IMR-90 (cell line): ENCODE results near the gene ACAT2. TPM values are rescaled to one million over a fixed set of nuclear protein-coding genes. Genes with fewer than 3 reads are reported as not detected.

Experiments used
- ATAC-seq: fragments of 200-7000 bp; cut with Tn5 transposase; 2 replicates; pipeline ENCODE4 v1.9.1; 2020; ENCODE audit warnings: low read depth, mild to moderate bottlenecking, moderate library complexity
- BruUV-seq: library from RNA; stranded (reverse); fragments of 400-500 nt; replicated peaks from 2 replicates; lab custom pipeline; 2021; lab: Mats Ljungman, UMichigan
- CTCF ChIA-PET: fragments of 300-600 bp; formaldehyde crosslinking; extraction: SDS; loops from one replicate; lab custom pipeline; 2021; ENCODE audit warnings: antibody characterized with exemption; lab: Yijun Ruan, JAX
- POLR2A ChIA-PET: fragments of 300-600 bp; sonication (Branson Sonifier 250); formaldehyde crosslinking; loops from one replicate; lab custom pipeline; 2022; ENCODE audit warnings: antibody characterized with exemption; ENCODE audit not compliant: unreplicated experiment; lab: Charles Lee
- DNase-seq: peaks from one replicate; pipeline ENCODE4 v3.0.0; 2013
- H2AFZ ChIP-seq: replicated peaks from 2 replicates; pipeline ENCODE3; 2013; ENCODE audit warnings: low read length, mild to moderate bottlenecking; ENCODE audit not compliant: poor library complexity
- H2AK5ac ChIP-seq: 2 replicates; pipeline ENCODE4 v1.6.1; 2013; ENCODE audit warnings: low read depth, low read length, inconsistent platforms
- H2AK9ac ChIP-seq: replicated peaks from 2 replicates; pipeline ENCODE3; 2013; ENCODE audit warnings: mild to moderate bottlenecking, low read depth, low read length, moderate library complexity; ENCODE audit not compliant: poor library complexity
- H2BK120ac ChIP-seq: 2 replicates; pipeline ENCODE4 v1.6.1; 2013; ENCODE audit warnings: low read depth, low read length, inconsistent platforms
- H2BK15ac ChIP-seq: 3 replicates; pipeline ENCODE4 v1.6.1; 2013; ENCODE audit warnings: low read depth, low read length, inconsistent platforms
- H2BK20ac ChIP-seq: 2 replicates; pipeline ENCODE4 v1.6.1; 2013; ENCODE audit warnings: low read depth, mild to moderate bottlenecking, inconsistent platforms, low read length, moderate library complexity
- H2BK5ac ChIP-seq: 2 replicates; pipeline ENCODE4 v1.6.1; 2013; ENCODE audit warnings: mild to moderate bottlenecking, low read depth, low read length, inconsistent platforms; ENCODE audit not compliant: poor library complexity, severe bottlenecking
- H3K14ac ChIP-seq: replicated peaks from 2 replicates; pipeline ENCODE4 v1.6.1; 2013; ENCODE audit warnings: low read depth, low read length, inconsistent platforms
- H3K18ac ChIP-seq: 2 replicates; pipeline ENCODE4 v1.6.1; 2013; ENCODE audit warnings: low read depth, low read length, control low read depth
- H3K23ac ChIP-seq: 2 replicates; pipeline ENCODE4 v1.6.1; 2013; ENCODE audit warnings: low read depth, low read length, inconsistent platforms
- H3K27ac ChIP-seq: 2 replicates; pipeline ENCODE4 v1.5.1; 2013; ENCODE audit warnings: mild to moderate bottlenecking, control low read depth, low read length; ENCODE audit not compliant: insufficient read depth
- H3K27me3 ChIP-seq: 2 replicates; pipeline ENCODE4 v1.6.1; 2013; ENCODE audit warnings: low read length; ENCODE audit not compliant: control insufficient read depth, insufficient read depth
- H3K36me3 ChIP-seq: 2 replicates; pipeline ENCODE4 v1.6.1; 2013; ENCODE audit warnings: low read length, mixed read lengths; ENCODE audit not compliant: control insufficient read depth, insufficient read depth
- H3K4ac ChIP-seq: 2 replicates; pipeline ENCODE4 v1.6.1; 2013; ENCODE audit warnings: low read depth, low read length, inconsistent platforms
- H3K4me1 ChIP-seq: 2 replicates; pipeline ENCODE4 v1.6.1; 2013; ENCODE audit warnings: low read length, mixed read lengths; ENCODE audit not compliant: control insufficient read depth, insufficient read depth
- H3K4me2 ChIP-seq: 2 replicates; pipeline ENCODE4 v1.6.1; 2013; ENCODE audit warnings: low read depth, mild to moderate bottlenecking, control low read depth, low read length, moderate library complexity
- H3K4me3 ChIP-seq: 2 replicates; pipeline ENCODE4 v1.5.1; 2013; ENCODE audit warnings: low read depth, mild to moderate bottlenecking, control low read depth, low read length, moderate library complexity; ENCODE audit not compliant: insufficient read depth
- H3K56ac ChIP-seq: 2 replicates; pipeline ENCODE4 v1.6.1; 2013; ENCODE audit warnings: low read length, inconsistent platforms; ENCODE audit not compliant: insufficient read depth; ENCODE audit errors: extremely low read depth
- H3K79me1 ChIP-seq, 2 experiments: 2 replicates each; pipeline ENCODE4 v1.6.1; 2013; ENCODE audit warnings: low read length in 2 of 2, inconsistent platforms in 1 of 2, low read depth in 1 of 2
- H3K9ac ChIP-seq: 2 replicates; pipeline ENCODE4 v1.6.1; 2013; ENCODE audit warnings: low read depth, low read length, control low read depth
- H3K9me1 ChIP-seq: 2 replicates; pipeline ENCODE4 v1.6.1; 2013; ENCODE audit warnings: low read length, inconsistent platforms; ENCODE audit not compliant: insufficient read depth
- H3K9me3 ChIP-seq: 2 replicates; pipeline ENCODE4 v1.6.1; 2013; ENCODE audit warnings: low read length; ENCODE audit not compliant: control insufficient read depth, insufficient read depth
- H4K20me1 ChIP-seq: 2 replicates; pipeline ENCODE4 v1.6.1; 2013; ENCODE audit warnings: low read length, inconsistent platforms; ENCODE audit not compliant: insufficient read depth
- H4K5ac ChIP-seq: 2 replicates; pipeline ENCODE4 v1.6.1; 2013; ENCODE audit warnings: mild to moderate bottlenecking, low read depth, low read length, control low read depth
- H4K8ac ChIP-seq, 2 experiments: 2 replicates each; pipeline ENCODE4 v1.6.1; 2013; ENCODE audit warnings: low read depth in 2 of 2, low read length in 2 of 2, control low read depth in 1 of 2, inconsistent platforms in 1 of 2
- H4K91ac ChIP-seq: 2 replicates; pipeline ENCODE4 v1.6.1; 2013; ENCODE audit warnings: low read depth, low read length, inconsistent platforms; ENCODE audit not compliant: insufficient read depth
- CEBPB ChIP-seq: IDR thresholded peaks from 2 replicates; pipeline ENCODE4 v1.6.1; 2012; ENCODE audit warnings: low read depth, low read length, improper control_type of control experiment
- SMC3 ChIP-seq: fragments of 150-350 bp; IDR thresholded peaks from 2 replicates; pipeline ENCODE4 v1.6.1; 2016; ENCODE audit warnings: low read depth, mild to moderate bottlenecking, antibody characterized with exemption, low read length, moderate library complexity
- WGBS, 2 experiments: methylation state at CpG; one replicate each; pipeline versions ENCODE4 v1.1.5 to v1.1.7; 2013; ENCODE audit warnings: missing lambda C conversion rate in 2 of 2; ENCODE audit not compliant: insufficient read length in 1 of 2; ENCODE audit errors: extremely low coverage in 2 of 2; 5-methylcytosine and 5-hydroxymethylcytosine counted together
- dilution Hi-C: fragments of 300-500 bp; cut with HindIII; formaldehyde crosslinking; loops from one replicate; pipeline ENCODE4 v1.14.3; 2018; ENCODE audit warnings: low sequenced_read_pairs; ENCODE audit not compliant: unreplicated experiment
- in situ Hi-C: fragments of 300-500 bp; cut with MboI; formaldehyde crosslinking; loops from 3 replicates; pipeline ENCODE4 v1.14.3; 2019; ENCODE audit warnings: low sequenced_read_pairs, inconsistent platforms, mixed read lengths
- intact Hi-C: fragments of 100-400 bp; cut with micrococcal nuclease; formaldehyde crosslinking; loops from 2 replicates; pipeline ENCODE4 v1.10.0; 2022
- polyA plus RNA-seq, 3 experiments: library from polyadenylated mRNA; depleted of rRNA; stranded (reverse); fragments of >200 nt; gene quantifications; 2 replicates each; pipeline ENCODE4 v1.2.3, GENCODE V29; 2012; ENCODE audit warnings: low replicate concordance in 1 of 3
- total RNA-seq: library from RNA; depleted of rRNA; stranded (reverse); fragments of >200 nt; gene quantifications from 2 replicates; pipeline ENCODE4 v1.2.3, GENCODE V29; 2012

The ACAT2 gene
- total and polyA plus RNA-seq, 2 of the 4 experiments (the other 2 are of a cell fraction) = 30.5 to 45.2 TPM

DNA sequence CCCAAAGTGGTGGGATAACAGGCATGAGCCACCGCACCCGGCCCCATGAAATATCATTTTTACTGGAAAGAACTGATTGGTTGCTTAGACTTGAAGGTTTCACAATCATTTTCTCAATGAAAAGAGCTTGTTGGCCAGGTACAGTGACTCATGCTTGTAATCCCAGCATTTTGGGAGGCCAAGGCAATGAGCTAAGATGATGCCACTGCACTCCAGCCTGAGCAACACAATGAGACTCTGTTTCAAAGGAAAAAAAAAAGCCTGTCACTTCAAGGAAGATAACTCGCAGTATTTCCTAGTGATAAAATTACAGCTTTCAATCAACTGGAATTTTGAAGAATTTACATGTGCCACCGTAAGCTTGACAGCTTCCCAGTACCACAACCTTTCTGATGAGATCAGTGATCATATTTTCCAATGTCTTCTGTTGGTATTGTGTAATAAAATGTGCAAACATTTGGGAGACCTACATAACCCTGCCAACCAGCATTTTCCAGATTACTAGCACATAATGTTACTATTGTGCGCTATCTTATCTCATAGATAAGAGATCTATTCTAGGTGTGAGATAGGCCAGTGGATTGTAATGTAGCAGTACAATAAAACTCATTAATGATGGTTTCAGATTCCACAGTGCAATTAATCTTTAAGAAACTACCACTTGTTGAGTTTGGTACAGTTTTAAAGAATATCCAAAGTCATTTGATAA, 45.5 kb downstream of the ACAT2 start:
- Histone ChIP-seq H4K8ac (no peak overlapping the region), H4K5ac (no peak overlapping the region), H3K4me2 (no peak overlapping the region), H2AK5ac (no peak overlapping the region), H2BK20ac (no peak overlapping the region), H4K91ac (no peak overlapping the region), H2BK15ac (no peak overlapping the region), H4K20me1 (no peaks in the 10 kb centered on the region), H3K9me3 (no peaks in the 10 kb centered on the region), H3K23ac (no peak overlapping the region), H2BK5ac (no peak overlapping the region), H2AK9ac (no peak overlapping the region), H3K9me1 (no peaks in the 10 kb centered on the region), H3K18ac (no peak overlapping the region), H2AFZ (no peak overlapping the region), H3K4me1 (no peaks in the 10 kb centered on the region), H3K4me3 (no peak overlapping the region), H3K14ac (no peak overlapping the region), H3K9ac (no peak overlapping the region), H3K36me3 (no peaks in the 10 kb centered on the region), H2BK120ac (no peak overlapping the region), H3K4ac (no peak overlapping the region), H3K27ac (no peak overlapping the region), H3K79me1 (no peaks in the 10 kb centered on the region), H3K27me3 (no peaks in the 10 kb centered on the region), H3K56ac (no peak overlapping the region)
- ChIA-PET POLR2A (interaction anchor here (0.7 kb wide), 1 partner anchor 11 kb away, joined by 3 read pairs; no protein-coding TSS in a partner anchor), CTCF (no interaction called here)
- in situ Hi-C loops (loop anchor here (25.0 kb wide), 1 partner anchor 620 kb away; no protein-coding TSS in a partner anchor), intact Hi-C loops (no loop called here), dilution Hi-C loops (no loop called here)
- ATAC-seq = no peak
- no CpG with 5 or more reads among the region's 5 CpGs for WGBS, 2 experiments
- DNase-seq = no peak
- TF ChIP-seq SMC3 (no peak), CEBPB (peak; percentile 38)
- BruUV-seq = no TSS peak
